Stimulated activated CD8-positive, alpha-beta memory T cell treated with anti-CD3 and anti-CD28 coated beads, Interleukin-4, amount 100 ng/mL, for 1 hour (primary cell): ENCODE results near the gene PRPF18.

Experiments used
- DNase-seq, 2 donors: peaks; one replicate each; pipeline ENCODE4 v3.0.0-alpha.2; 2020; ENCODE audit warnings: low read depth in 2 of 2, low spot score in 1 of 2

PRPF18 gene

DNA sequence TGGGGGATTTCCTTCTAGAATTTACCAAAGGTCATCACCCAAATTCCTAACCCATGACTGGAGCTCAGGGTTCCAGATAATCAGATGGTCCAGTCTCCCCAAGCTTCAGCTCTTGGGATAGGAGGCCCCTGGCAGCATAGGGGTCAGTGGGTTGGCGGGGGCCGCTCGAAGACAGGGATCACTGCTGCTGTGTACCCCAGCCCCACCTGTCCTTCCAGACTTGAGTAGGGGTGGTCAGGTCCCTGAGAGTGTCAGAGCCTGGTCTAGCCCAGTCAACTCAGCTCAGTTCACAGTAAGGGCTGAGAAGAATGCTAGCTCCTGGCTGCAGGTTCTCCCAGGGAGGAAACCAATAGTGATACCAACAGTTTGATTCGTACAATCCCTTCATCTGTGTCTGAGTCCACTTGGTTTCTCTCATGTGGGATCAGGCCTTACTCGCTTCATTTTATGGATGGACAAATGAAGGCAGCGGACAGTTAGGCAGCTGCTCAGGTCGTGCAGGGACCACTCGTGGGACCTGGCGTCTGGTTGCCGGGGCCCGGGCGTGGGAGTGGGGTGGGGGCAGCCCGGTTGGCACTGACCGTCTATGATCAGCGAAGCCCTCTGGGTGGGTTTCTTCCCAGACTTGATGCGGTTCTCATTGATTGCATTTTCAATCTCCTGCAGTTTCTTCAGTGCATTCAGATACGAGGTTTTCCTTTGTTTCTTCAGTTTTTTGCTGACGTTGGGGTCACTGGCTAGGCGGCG, 78.9 kb downstream of the PRPF18 start:
- no peak for DNase-seq

DNA sequence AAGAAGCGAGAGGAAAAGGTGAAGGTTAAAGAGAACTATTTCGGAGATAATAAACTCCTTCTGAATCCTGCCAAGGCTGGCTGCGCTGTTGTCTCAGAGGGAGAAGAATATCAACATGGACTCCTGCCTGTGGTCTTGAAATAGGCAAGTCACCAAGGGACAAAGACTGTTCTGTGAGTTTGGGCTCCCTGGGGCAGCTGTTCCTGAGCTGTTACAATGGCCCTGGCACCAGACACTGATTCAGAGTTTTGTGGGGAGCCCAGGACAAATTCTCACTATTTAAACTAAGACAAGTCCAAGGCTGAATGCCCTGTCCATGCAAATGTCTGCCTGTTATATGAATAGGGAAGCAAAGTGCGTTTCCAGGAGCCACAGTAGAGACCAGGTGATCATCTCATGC, 81.4 kb downstream of the PRPF18 start:
- no peak for DNase-seq

DNA sequence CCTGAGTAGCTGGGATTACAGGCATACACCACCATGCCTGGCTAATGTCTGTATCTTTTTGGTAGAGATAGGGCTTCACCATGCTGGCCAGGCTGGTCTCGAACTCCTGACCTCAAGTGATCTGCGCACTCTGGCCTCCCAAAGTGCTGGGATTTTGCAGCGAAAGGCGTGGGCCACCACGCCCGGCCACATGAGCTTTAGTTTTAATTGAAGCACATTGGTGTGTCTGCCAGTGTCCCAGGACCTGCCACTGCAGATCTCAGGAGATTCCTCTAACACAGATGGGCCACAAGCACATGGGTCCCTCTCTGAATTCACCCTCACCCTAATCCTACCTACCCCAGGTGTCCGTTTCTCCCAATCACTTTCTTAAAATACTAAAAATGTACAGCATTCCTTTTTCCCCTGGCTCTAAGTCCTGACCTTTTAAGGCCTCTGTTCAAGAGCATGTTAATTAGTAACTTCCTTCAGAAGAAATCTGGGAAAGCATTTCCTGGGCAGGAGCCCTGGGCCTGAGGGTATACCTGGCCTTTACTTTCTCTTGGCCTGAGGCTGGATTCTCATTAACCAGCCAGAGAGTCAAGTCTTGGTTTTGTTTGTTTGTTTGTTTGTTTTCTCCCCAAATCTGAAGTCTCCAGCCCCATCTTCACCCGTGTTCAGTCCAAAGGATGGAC, 82.6 kb downstream of the PRPF18 start:
- no peak for DNase-seq

DNA sequence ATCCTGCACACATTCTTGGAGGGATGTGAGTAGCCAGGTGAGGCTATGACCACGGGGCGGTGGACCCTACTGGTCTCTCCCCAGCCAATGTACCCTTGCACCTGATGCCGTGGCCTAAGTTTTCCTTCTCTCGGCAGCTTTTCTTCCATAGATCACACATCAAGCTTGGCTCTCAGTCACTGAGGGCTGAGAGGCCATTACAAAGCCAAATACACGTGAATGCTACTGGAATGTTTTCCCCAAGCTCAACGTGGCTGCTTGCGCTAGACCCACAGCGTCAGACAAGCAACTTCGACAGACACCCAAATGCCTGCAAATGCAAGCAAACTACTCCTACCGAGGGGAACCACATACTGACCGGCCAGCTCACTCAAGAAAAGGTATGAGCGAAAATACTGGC, 83.1 kb downstream of the PRPF18 start:
- no peak for DNase-seq

DNA sequence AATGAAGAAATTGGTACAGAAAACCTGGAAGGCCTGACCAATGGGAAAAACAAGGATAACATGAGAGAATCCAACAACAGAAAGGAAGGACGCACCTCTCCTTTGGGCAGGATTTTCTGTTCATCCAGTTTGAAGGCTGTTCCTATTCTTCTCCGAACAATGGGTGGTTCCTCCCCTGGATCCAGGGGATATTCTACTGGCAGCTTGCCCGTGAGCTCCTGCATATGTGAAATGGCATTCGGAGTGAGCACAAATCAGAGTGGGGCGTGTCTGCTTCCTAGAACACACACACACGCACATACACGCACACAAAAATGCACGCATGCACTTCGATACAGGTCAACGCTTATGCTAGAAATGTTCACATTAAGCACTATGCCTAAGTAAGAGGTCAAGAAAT, 83.5 kb downstream of the PRPF18 start:
- no peak for DNase-seq

DNA sequence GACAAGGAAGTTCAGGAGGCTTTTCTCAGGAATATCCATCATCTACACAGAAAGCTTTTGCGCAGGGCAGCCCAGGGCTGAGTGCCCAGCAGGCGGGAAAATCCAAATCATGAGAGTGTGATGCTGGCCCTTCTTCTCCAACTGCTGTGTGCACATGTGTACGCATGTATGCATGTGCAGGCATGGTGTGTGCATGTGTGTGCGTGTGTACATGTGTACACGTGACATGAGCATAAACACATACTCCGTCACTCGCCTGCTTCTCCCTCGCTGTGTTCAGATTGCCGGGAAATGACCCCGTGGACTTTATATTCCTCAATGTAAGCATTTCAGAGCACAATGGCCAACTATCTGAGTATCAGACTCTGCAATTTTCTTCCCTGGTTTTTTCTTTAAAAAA, 85.1 kb downstream of the PRPF18 start:
- no peak for DNase-seq

DNA sequence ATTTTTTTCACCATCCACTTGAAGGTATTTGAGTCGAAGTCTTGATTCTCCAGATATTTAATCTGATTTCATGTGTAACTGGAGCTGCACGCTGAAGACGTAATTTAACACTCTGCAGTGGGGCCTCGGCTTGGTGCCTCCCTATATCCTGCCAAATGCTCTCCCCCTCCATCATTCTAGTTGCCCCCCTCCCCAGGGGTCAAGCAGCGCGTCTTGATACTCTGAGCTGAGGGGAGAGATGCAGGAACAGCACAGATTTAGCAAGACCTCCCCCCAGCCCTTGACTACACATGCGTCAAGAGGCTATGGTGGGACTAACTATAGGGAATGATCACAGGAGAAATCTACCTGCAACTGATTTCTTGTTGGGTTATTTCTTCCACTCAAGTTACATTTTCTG, 85.8 kb downstream of the PRPF18 start:
- DNase-seq: no peak

DNA sequence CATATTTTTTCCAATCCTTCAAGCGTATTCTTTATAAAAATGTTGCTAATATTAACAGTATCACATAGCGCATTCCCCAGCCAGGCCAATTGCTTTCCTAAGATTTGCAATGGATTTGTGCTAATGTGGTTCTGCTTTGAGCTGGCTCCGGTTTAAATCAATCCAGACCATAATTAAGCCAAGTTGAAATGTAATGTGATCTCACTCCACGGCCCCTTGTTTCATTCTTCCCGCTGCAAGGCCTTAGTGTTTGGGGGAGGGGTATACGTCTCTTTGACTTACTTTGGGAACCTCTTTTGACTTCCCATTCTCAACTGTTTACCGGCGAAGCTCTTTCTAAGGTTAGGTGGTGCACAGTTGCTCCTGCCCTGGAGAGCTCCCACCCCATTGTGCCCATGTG, 86.4 kb downstream of the PRPF18 start:
- no peak for DNase-seq

DNA sequence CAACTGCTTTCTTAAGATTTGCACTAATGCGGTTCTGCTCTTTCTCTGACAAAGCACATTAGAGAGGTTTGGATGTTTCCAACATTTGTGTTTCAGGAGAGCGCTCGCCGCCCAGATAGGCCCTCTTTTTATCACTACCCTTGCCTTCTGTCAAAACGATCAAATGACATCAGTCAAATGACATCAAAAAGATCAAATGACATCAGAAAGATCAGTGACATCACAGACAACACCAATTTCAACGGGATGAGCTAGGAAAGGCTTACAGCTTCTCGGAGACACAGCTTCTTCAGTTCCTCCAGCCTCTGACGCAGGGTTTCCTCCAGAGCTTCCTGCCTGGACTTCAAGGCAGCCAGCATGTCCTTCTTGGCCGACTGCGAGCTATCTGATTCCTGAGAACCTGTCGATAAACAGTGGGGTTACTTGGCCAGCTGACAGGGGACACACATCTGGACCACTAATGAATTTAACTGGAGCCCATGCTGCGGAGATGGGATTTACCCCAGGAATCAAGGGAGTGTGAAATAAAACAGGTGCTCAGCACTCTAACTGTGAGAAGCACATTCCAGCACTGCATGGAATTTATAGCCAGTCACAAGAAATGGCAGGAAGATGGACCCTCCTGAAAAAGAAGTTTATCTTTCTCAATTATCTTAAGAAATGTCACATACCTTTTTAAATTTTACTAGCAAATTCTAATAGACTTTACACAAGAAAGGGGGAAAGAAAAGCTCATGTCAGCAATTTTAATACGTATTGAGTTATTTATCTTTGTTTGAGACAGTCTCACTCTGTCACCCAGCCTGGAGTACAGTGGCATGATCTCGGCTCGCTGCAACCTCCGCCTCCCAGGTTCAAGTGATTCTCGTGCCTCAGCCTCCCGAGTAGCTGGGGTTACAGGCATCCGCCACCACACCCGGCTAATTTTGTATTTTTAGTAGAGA, 88.2 kb downstream of the PRPF18 start:
- DNase-seq: no peak

DNA sequence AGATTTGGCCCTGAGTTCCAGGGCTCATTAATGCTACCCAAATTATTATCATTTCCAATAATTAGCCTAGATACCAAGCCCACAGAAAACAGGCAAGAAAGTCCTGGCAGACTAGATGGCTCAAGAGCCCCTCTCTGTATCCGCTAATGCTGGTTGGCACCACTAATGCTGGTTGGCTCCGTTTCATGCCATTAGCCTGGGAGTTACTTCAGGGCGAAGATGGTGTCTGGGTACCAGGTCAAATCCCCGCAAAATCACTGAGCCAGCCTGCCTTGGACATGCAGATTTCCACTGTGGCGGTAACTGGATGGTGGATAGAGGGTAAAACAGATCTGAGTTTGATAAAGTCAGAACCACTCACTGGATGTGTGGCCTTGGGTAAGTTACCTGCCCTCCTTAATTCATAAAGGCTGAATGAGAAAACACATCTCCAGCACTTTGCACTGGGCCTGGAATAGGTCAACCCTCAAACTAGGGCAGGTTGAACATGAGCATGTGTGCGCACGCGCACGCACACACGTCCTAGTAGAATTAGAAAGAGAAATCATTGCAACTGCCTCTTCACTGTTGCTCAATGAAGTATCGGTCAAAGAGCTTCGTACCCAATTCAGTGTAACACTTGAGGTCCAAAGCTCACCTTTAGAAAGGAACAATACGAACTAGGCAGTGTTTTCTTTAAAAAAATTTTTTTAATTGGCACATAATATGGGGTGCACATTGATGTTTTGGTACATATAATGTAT, 91.5 kb downstream of the PRPF18 start:
- DNase-seq: no peak
